ENCODE results near the gene ENO4.

The ENO4 gene

GRCh38 chr10:116849248-116850057, at the start of gene ENO4:
Gene ENO4, plus strand, starts transcription at chr10:116849499. Its CDS starts 68 bp downstream, at chr10:116849567.
- no peak for DNase-seq

GRCh38 chr10:116800286-116800929, 48.9 kb upstream of the ENO4 start:
- no peak for DNase-seq

GRCh38 chr10:116801658-116802057, 47.6 kb upstream of the ENO4 start:
- DNase-seq: no peak

- DNase-seq: no peak
Measured at GRCh38 chr10:116802474-116802873, 46.8 kb upstream of the ENO4 start.

- no peak for DNase-seq
Measured at GRCh38 chr10:116802876-116803275, 46.4 kb upstream of the ENO4 start.

- DNase-seq: no peak
Measured at GRCh38 chr10:116803451-116804249, 45.6 kb upstream of the ENO4 start.

- no peak for DNase-seq
Measured at GRCh38 chr10:116808706-116809105, 40.6 kb upstream of the ENO4 start.

GRCh38 chr10:116809483-116810119, 39.7 kb upstream of the ENO4 start:
- no peak for DNase-seq

GRCh38 chr10:116810120-116810500, 39.2 kb upstream of the ENO4 start:
- DNase-seq: no peak

- DNase-seq: no peak
Measured at GRCh38 chr10:116810895-116811294, 38.4 kb upstream of the ENO4 start.

GRCh38 chr10:116811691-116812090, 37.6 kb upstream of the ENO4 start:
- DNase-seq: no peak

- no peak for DNase-seq
Measured at GRCh38 chr10:116815641-116816415, 33.5 kb upstream of the ENO4 start.

GRCh38 chr10:116817178-116817577, 32.1 kb upstream of the ENO4 start:
- DNase-seq: no peak

- no peak for DNase-seq
Measured at GRCh38 chr10:116817780-116818343, 31.4 kb upstream of the ENO4 start.

GRCh38 chr10:116819999-116820677, 29.2 kb upstream of the ENO4 start:
- DNase-seq: no peak

- no peak for DNase-seq
Measured at GRCh38 chr10:116825901-116826300, 23.4 kb upstream of the ENO4 start.

- no peak for DNase-seq
Measured at GRCh38 chr10:116826803-116827202, 22.5 kb upstream of the ENO4 start.

- no peak for DNase-seq
Measured at GRCh38 chr10:116827214-116827671, 22.1 kb upstream of the ENO4 start.

- no peak for DNase-seq
Measured at GRCh38 chr10:116828116-116828515, 21.2 kb upstream of the ENO4 start.

GRCh38 chr10:116829711-116830110, 19.6 kb upstream of the ENO4 start:
- DNase-seq: no peak

- DNase-seq: no peak
Measured at GRCh38 chr10:116831086-116831485, 18.2 kb upstream of the ENO4 start.

All from activated T-cell treated with anti-CD3 and anti-CD28 coated beads, Interleukin-2, amount 50 U/mL, for 1 hour (primary cell).